GM06990 (cell line): ENCODE results near the gene FGF18.

Experiments used
- DNase-seq: peaks from one replicate; pipeline ENCODE4 v3.0.0-alpha.2; 2011; ENCODE audit not compliant: insufficient read length; ENCODE audit errors: extremely low read depth
- H3K27me3 ChIP-seq: replicated peaks from 2 replicates; pipeline ENCODE4 v1.6.0; 2011; ENCODE audit warnings: low read length; ENCODE audit not compliant: control insufficient read depth, insufficient read depth
- H3K36me3 ChIP-seq: 2 replicates; pipeline ENCODE4 v1.5.1; 2011; ENCODE audit warnings: low read length; ENCODE audit not compliant: control insufficient read depth, insufficient read depth
- H3K4me3 ChIP-seq: replicated peaks from 2 replicates; pipeline ENCODE4 v1.5.1; 2011; ENCODE audit warnings: low read depth, mild to moderate bottlenecking, control low read depth, low read length
- TF ChIP-seq, protein P1 (sequence below): IDR thresholded peaks from 2 replicates; pipeline ENCODE4 v1.5.1; 2011; ENCODE audit warnings: low read length, control low read depth, mild to moderate bottlenecking, inconsistent platforms; ENCODE audit not compliant: insufficient read depth, poor library complexity, severe bottlenecking

The FGF18 gene

GRCh38 chr5:171447226-171447625, 27.8 kb downstream of the FGF18 start:
- H3K4me3 ChIP-seq, result no peak overlapping the region
- TF ChIP-seq, protein P1, sequence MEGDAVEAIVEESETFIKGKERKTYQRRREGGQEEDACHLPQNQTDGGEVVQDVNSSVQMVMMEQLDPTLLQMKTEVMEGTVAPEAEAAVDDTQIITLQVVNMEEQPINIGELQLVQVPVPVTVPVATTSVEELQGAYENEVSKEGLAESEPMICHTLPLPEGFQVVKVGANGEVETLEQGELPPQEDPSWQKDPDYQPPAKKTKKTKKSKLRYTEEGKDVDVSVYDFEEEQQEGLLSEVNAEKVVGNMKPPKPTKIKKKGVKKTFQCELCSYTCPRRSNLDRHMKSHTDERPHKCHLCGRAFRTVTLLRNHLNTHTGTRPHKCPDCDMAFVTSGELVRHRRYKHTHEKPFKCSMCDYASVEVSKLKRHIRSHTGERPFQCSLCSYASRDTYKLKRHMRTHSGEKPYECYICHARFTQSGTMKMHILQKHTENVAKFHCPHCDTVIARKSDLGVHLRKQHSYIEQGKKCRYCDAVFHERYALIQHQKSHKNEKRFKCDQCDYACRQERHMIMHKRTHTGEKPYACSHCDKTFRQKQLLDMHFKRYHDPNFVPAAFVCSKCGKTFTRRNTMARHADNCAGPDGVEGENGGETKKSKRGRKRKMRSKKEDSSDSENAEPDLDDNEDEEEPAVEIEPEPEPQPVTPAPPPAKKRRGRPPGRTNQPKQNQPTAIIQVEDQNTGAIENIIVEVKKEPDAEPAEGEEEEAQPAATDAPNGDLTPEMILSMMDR, result no peak
- no peaks in the 10 kb centered on the region for H3K36me3 ChIP-seq
- no peaks in the 10 kb centered on the region; the same call in none of the 2 replicates for H3K27me3 ChIP-seq
- no peak for DNase-seq

DNA sequence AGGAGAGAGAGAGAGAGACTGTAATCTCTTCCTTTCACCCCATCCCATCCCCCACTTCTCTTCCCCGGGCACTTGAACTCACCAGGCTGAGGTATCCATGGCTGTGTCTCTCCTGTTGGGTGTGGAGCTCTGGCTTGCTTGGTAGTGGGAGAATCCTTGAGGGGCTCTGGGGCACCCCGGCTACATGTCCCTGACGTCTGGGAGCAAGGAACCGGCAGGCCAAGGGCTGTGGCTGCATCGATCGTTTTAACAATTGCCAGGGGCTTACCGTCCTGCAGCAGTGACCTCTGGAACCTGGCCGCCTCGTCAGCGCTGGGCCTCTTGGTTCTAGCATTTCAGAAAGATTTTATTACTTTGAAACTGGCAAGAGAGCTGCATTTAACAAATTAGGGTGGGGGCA, 30.0 kb downstream of the FGF18 start:
- DNase-seq, result no peak
- Histone ChIP-seq H3K4me3 (no peak overlapping the region), H3K36me3 (no peaks in the 10 kb centered on the region), H3K27me3 (no peaks in the 10 kb centered on the region; the same call in none of the 2 replicates)
- TF ChIP-seq, protein P1, result no peak

DNA sequence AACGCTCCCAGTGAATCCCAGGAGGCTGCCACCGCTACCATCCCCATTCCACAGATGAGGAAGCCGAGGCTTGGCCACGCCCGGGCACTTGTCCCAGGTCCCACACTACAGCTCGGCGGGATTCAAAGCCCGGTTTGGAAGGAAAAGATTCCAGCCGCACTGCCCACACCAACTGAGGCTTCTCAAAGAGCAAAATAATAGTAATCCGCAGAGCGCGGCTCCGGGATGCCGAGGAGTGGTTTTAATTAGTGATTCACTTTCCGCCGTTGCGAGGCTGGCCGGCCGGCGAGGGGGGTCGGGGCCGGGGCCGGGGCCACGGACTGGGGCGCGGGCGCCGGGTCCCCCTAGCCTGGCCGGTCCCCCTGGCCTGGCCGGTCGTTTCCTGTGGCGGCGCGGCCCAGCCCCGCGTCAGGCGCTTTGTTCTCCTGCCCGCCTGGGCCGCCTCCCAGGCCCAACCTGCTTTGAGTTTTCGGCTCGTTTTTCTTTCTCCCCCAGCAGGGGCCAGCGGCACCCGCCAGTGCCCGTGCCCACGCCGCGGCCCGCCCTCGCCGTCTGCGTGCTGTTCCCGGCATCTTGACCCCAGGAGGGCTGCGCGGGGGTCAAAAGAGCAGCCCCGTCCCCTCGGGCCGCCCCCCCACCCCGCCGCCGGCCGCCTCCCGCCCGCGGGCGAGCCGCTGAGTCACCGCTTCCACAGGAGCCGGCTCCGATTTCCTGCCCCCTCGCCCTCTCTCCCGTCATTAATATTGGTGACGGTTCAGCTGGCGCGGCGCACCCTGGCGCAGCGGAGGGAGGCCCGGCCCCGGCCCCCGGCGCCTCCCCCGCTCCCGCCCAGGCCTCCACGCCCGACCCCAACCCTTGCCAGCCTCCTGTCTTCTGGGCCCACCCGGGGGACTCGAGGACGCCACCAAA, 31.2 kb downstream of the FGF18 start:
- H3K36me3 ChIP-seq, result no peaks in the 10 kb centered on the region
- no peak for DNase-seq
- H3K27me3 ChIP-seq, result no peaks in the 10 kb centered on the region; the same call in none of the 2 replicates
- H3K4me3 ChIP-seq, result no peak overlapping the region
- TF ChIP-seq, protein P1, result no peak

DNA sequence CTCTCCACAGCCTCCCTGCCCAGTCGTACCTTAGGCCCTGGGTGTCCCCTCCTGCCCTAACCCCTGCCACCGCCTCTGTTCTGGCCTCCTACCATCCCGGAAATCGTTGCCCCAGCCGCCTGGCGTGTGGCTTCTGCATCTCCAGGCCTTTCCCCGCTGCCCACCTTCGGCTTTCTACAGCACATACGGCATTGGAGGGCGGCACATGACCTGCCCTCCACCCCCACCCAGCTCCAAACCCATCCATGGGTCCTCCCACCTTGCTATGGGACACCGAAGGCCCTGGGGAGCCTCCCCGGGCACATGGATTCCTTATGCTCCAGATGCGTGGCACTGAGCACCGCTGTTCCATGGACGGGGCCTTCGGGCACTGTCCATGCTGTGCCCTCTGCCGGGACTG, 32.0 kb downstream of the FGF18 start:
- Histone ChIP-seq H3K36me3 (no peaks in the 10 kb centered on the region), H3K4me3 (no peak overlapping the region), H3K27me3 (no peaks in the 10 kb centered on the region; the same call in none of the 2 replicates)
- TF ChIP-seq, protein P1, result no peak
- DNase-seq, result no peak

- TF ChIP-seq, protein P1, result no peak
- H3K36me3 ChIP-seq, result no peaks in the 10 kb centered on the region
- no peaks in the 10 kb centered on the region; the same call in none of the 2 replicates for H3K27me3 ChIP-seq
- H3K4me3 ChIP-seq, result no peak overlapping the region
- no peak for DNase-seq
Observed at GRCh38 chr5:171453056-171453725, 33.7 kb downstream of the FGF18 start.
